Embryonic facial prominence (tissue), 1 donor: Measurements from ENCODE around the gene PARS2.

Source experiments
- DNase-seq: peaks from one replicate; pipeline ENCODE4 v3.0.0-alpha.2; 2016; ENCODE audit errors: extremely low spot score

PARS2 gene

DNA sequence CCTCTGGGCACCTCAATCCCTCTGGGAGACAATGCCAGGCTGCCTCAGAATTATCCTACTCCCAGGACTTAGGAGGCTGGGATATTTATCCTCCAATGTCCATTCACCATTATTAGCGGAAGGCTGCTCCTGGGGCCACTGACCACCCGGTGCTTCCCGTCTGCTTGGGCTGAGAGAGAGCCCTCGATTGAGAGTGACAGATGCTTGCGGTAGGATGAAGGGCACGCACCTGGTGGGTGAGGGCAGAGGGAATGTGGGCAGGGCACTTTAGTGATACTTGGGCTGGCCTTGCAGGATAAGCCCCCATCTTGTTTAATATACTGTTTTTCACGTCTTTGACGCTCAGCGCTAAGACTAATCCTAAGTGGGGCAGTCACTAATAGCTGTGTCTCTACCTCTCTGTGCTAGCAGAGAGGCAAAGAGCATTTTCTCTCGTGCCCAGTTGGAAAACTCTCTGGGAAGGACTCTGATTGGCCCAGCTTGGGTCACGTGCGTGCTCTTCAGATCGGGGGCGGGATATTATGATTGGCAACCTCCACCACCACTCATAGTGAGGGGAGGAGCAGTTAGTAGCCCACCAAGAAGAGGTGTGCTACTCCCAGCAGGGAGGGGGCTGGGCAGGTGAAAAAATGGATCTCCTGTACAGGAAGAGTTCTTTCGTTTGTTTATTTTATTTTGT is 10.6 kb upstream of the PARS2 start:
- DNase-seq: no peak

GRCh38 chr1:54772951-54773350 is 8.6 kb upstream of the PARS2 start:
- no peak for DNase-seq

GRCh38 chr1:54768093-54768492 is 3.8 kb upstream of the PARS2 start:
- no peak for DNase-seq

DNA sequence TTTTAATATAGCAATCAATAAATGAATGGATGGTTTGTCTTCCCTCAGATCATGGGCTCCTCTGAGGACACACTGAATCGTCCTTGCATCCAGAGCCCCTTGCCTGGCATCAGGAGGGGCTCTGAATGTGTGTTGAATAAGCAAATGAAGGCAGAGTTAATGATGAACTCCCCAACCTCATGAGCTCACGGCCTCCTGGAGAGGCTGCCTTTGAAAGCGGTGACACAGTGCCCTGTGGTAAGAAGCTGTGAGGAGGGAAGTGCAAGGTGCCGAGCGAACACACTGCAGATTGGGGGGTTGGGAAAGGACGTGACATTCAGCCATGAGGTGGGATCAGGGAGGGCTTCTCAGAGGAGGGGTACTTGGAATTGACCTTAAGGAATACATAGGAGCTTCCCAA is 3.2 kb upstream of the PARS2 start:
- DNase-seq: no peak

- no peak for DNase-seq
These were observed 2.4 kb upstream of the PARS2 start for GRCh38 chr1:54766726-54767125.

- no peak for DNase-seq
These were observed 719 bp upstream of the PARS2 start for GRCh38 chr1:54764922-54765561.

DNA sequence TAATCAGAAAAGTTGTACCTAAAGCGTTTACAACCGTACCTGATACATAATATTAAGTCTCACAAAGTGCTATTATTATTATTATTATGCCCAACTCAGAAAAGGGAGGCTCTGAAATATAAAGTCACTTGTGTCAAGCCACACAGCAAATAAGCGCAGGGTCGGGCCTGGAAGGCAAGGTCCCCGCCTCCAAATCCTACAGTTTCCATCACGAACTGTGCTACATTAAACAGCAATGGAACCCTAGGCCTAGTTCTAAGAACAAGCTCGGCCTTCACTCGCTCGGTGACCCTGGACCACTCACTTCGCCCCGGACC is 549 bp downstream of the PARS2 start:
- DNase-seq: no peak

DNA sequence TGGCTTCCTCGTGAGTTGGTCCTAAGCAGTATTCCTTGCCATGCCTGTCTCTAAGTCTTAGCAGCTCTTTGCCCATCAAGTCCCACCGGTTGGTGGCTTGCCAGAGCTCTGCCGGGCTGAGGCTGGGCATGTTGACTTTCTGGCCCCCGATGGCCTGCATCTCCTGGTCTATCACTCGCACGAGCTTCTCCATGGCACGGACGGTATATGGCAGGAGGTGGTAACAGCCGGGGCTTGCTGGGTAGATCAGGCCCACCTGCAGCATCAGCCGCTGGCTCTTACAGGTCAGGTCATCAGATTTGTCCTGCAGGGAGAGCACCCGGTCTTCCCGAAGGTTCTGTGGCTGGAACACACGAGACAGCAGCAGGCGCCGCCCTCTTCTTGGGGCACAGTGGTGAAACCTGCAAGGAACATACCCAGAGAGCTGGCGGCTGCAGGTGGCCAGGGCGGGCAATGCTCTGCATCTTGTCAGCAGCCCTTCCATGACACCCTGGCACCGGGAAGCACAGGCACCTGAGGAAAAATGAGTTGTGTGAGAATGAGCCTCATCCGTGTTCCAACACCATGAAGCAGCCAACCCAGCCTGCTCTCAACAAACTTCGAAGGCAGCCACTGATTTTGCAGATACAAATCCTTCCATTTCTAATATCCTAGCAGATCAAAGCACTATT is 5.5 kb downstream of the PARS2 start:
- no peak for DNase-seq

GRCh38 chr1:54757833-54758232 is 6.5 kb downstream of the PARS2 start:
- no peak for DNase-seq

GRCh38 chr1:54754486-54755285 is 9.6 kb downstream of the PARS2 start:
- DNase-seq: no peak

DNA sequence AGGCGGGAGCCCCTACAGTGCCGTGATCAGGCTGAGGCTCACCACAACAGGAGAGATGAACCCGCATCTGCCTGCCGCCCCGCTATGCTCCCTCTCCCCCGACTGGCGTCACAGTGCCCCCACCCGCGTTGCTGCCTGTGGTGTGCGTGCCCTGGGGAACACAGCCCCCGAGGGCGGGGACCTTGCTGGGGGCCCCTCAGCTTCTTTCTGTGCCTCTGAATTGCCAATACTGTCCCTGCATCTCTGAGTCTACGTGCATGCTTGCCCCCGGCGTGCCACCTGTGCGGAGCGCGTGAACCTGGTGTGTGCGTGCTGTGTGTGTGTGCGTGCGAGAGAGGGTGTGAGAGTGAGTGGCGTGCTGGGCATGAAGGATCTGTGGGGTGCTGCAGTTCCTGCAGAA is 10.3 kb downstream of the PARS2 start:
- no peak for DNase-seq

DNA sequence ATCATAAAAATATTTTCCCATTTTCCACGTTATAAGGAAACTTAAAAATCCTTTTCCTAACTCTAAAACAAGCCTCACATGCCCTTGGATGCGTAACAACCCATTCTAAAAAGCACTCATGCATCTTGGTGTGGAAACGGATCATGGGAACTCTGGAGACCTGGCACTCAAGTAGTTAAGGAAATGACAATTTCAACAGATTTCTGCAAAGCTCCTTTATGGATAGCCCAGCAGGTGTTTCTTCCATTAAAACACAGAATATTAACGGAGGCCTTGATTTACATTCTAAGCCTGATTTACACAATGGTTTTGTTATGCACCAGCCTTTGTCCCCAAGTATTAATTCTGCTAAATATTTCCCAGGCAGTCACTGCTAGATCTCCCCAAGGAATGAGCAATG is 12.9 kb downstream of the PARS2 start:
- DNase-seq: no peak

DNA sequence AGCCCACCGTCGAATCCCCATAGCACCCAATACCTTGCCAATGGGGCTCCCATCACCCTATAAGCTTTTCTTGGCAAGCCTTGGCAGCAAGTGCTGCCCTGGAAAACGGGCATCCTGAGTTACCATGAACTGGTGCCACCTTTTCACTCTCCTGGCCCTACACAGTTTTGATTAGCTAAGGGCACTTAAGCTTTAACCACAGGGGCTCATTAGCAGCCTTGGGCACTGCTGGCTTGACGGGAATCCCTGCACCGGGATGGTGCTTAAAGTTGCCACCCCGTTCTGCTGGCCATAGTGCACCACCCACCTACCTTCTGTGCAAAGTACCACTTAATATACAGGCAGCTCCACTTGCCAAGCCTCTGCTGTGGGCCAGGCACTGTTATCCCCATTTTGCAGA is 13.7 kb downstream of the PARS2 start:
- no peak for DNase-seq

DNA sequence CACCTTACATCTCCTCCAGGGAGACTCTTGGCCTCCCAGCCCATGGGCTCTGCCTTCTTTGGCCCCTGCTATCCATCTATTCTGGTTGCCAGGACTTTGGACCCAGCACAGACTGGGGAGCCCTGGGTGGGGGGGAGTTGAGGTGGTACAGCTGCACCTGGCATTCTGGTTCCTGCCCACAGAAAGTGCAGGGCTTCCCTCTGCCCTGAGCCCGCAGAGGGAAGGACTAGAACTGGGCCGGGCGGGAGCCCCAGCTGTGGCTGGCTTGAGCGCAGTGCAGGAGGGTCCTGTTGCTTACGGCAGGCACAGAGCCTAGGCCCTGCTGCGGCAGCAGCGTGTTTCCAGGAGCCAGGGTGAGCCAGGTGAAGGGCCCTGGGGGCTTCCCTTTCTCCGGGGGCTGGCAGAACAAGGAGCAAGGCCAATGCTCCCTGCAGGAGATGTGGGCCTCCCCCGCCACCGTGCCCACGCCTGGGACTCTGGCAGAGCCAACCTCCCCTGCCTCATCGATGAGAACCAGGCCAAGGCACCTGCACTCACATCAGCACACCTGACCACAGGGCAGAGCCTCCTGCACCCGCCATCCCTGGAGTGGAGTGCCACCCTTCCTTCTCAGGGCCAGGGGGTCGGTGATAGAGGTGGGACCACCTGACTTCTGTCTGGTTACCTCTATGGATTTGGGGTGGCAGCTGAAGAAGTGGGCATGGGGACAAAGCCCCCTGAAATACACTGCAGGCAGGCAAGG is 16.1 kb downstream of the PARS2 start:
- no peak for DNase-seq

- no peak for DNase-seq
These were observed 18.5 kb downstream of the PARS2 start for GRCh38 chr1:54745864-54746263.

DNA sequence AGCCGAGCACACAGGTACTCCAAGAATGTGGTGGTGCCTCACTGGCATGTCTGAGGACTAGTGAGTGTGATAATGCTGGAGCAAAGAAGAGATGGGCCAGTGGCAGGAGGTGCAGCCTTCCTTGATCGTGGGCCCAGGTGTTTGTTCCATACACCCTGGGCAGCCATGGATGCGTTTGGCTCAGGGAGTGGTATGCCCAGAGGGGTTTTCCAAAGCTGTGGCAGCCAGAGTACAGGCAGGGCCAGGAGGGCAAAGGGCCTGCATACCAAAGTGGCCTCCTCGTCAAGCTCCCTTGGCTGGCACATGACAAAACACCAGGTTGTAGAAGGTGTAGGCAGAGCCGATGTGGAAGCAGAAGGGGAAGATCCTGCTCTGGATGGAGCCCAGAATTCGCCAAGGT is 19.0 kb downstream of the PARS2 start:
- no peak for DNase-seq

GRCh38 chr1:54744696-54745095 is 19.6 kb downstream of the PARS2 start:
- no peak for DNase-seq

DNA sequence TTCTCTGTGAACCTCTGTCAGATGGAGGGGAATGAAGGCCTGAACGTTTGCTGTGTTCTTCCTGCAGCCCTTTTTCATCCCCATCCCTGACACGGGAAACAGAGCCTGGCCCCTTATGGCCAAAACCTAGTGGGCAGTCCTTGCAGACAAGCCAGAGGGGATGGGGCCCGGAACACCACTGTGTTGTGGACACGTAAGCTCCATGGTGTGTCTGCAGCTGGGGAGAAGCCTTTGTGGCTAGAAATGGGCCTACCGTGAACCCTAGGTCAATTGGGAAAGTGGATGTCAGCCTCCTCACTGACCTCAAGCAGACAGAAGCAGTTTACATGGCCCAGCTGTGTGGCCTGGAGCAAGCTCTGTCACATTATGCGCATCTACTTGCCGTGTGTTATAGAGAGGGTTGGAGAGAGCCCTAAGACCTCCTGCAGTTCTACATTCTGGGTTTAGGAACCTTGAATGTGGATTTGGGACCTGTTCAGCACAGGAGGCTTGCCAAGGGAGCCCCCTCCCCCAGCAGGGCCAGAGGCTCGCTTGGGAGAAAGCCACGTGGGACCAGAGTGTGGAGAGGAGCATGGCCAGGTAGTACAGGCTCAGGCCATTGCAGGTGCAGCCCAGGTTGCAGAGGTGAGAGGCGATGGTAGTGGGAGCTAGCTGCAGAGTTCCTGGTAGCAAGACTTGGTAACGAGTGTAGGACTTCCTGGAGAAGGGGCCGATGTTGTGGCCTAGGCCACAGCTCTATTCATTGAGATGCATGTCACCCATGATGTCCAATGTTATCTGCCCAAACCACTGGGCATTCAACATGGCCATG is 20.7 kb downstream of the PARS2 start:
- no peak for DNase-seq

GRCh38 chr1:54742282-54742681 is 22.0 kb downstream of the PARS2 start:
- DNase-seq: no peak

DNA sequence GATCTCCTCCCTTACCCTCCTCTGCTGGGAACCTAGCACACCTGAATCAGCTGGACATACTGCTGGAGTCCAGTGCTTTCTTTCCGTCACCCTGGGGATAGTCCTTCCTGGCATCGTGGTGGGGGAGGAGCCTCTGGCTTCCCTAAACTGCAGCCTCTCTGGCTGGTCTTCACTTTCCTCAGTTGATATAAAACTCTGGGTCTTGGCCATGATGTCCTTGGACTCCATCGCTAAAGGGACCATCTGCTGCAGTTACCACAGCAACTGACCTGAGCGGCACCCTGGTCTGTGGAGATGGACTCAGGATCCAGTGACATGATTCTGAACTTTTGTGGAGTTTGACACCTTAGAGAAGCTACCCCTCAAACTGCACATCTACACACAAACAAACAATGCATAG is 22.8 kb downstream of the PARS2 start:
- no peak for DNase-seq

DNA sequence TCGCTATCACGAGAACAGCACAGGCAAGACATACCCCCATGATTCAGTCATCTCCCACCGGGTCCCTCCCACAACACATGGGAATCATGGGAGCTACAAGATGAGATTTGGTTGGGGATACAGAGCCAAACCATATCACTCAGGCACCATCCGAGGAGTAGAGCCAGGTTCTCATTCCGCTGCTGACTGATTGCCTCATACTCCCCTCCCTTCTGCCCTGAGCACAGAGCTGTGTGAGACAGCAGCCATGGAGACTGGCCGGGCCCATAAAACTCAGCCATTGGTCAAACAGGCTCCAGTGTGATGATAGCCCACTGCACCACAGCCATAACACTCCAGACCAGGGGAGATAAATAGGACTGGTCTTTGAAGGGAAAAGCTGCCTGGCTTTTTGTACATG is 26.1 kb downstream of the PARS2 start:
- no peak for DNase-seq
